ENCODE data around the gene SH3RF2.

The SH3RF2 gene

DNA sequence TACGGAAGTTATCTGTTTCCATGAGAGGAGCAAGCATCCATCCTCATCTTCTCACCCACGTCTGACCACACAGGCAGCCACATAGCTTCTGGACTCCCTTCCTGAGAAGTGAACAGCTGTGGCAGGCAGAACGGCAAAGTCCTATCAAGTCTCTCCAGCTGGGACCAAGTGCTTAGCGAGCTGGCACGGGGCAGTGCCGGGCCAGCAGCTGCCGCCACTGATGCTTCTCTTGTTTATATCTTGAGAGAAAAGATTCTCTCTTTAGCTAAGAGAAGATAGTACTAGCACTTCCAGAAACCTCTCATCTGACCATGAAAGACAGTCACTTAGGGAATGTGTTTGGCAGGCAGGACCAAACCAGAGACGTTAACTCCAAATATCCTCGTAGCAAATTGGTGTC, 131.8 kb downstream of the SH3RF2 start:
- no peak for DNase-seq (ENCODE audit: low spot score)
- in situ Hi-C loops (cut with MboI; ENCODE audit: low sequenced_read_pairs, unreplicated experiment): no loop called here
- TF ChIP-seq, protein P1, sequence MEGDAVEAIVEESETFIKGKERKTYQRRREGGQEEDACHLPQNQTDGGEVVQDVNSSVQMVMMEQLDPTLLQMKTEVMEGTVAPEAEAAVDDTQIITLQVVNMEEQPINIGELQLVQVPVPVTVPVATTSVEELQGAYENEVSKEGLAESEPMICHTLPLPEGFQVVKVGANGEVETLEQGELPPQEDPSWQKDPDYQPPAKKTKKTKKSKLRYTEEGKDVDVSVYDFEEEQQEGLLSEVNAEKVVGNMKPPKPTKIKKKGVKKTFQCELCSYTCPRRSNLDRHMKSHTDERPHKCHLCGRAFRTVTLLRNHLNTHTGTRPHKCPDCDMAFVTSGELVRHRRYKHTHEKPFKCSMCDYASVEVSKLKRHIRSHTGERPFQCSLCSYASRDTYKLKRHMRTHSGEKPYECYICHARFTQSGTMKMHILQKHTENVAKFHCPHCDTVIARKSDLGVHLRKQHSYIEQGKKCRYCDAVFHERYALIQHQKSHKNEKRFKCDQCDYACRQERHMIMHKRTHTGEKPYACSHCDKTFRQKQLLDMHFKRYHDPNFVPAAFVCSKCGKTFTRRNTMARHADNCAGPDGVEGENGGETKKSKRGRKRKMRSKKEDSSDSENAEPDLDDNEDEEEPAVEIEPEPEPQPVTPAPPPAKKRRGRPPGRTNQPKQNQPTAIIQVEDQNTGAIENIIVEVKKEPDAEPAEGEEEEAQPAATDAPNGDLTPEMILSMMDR (IDR thresholded peaks at IDR 0.05; ENCODE audit: borderline replicate concordance, control extremely low read depth, extremely low read depth, insufficient read depth, missing control alignments): no peak

DNA sequence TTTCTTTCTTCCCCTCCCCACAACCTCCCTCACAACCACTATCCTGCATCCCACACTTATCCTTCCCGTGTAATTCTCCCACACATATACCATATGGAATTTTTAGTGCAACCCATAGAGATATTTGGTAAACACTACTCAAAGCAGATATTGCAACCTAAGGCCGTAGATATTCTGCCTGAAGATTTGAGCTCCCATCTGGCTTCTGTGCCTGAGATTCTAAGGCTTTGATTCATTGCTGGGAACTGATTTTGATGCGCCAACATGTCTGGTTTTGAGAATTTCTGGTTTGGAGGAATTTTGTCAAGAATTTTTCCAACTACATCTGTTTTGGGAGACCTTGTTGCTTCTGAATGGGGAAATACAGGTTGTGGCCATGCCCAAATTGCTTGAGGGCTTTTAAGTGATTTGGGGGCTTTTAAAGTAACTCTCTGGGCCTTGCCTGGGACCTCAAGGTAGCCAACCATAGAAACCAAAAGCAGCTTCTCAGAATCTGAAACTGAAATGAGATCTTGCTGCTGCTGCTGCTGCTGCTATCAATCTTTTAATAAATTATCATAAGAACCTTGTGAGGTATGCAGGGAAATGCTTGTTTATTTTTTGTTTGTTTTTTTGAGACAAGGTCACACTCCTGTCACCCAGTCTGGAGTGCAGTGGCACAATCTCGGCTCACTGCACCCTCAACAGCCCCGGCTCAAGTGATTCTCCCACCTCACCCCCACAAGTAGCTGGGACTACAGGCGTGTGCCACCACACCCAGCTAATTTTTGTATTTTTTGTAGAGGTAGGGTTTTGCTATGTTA, 132.8 kb downstream of the SH3RF2 start:
- peak; percentile 34 for DNase-seq (ENCODE audit: low spot score)
- in situ Hi-C loops (cut with MboI; ENCODE audit: low sequenced_read_pairs, unreplicated experiment): no loop called here
- TF ChIP-seq, protein P1 (IDR thresholded peaks at IDR 0.05; ENCODE audit: borderline replicate concordance, control extremely low read depth, extremely low read depth, insufficient read depth, missing control alignments): no peak

DNA sequence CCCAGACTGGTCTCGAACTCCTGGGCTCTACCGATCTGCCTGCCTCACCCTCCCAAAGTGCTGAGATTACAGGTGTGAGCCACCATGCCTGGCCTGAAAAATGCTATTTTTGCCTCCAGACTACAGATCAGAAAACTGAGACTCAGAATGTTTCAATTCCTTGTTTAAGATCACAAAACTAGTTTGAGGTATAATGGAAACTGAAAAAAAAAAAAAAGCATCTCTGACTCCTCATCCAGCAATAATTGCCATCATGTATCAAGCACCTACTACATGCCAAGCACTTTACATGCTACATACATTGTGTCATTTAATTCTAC, 133.4 kb downstream of the SH3RF2 start:
- DNase-seq (ENCODE audit: low spot score): no peak
- in situ Hi-C loops (cut with MboI; ENCODE audit: low sequenced_read_pairs, unreplicated experiment): no loop called here
- TF ChIP-seq, protein P1 (IDR thresholded peaks at IDR 0.05; ENCODE audit: borderline replicate concordance, control extremely low read depth, extremely low read depth, insufficient read depth, missing control alignments): no peak

DNA sequence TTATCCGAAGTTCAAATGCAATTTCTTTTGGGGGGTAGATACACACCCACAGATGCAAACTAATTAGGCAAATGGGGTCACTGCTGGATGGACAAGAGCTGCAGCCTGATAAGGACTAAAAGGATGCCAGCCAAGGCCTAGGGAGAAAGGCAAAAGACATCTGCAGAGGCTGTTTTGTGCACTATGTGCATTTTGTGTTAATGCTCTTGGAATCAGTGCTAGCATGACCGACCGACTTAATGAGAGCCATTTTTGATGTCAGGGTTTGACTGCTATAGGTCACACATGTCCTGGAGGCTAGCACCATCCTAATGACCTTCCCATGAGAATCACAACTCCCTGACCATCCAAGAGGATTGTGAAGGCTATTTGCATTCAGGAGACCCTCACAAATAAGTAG, 134.4 kb downstream of the SH3RF2 start:
- TF ChIP-seq, protein P1 (IDR thresholded peaks at IDR 0.05; ENCODE audit: borderline replicate concordance, control extremely low read depth, extremely low read depth, insufficient read depth, missing control alignments): no peak
- DNase-seq (ENCODE audit: low spot score): no peak
- in situ Hi-C loops (cut with MboI; ENCODE audit: low sequenced_read_pairs, unreplicated experiment): no loop called here

DNA sequence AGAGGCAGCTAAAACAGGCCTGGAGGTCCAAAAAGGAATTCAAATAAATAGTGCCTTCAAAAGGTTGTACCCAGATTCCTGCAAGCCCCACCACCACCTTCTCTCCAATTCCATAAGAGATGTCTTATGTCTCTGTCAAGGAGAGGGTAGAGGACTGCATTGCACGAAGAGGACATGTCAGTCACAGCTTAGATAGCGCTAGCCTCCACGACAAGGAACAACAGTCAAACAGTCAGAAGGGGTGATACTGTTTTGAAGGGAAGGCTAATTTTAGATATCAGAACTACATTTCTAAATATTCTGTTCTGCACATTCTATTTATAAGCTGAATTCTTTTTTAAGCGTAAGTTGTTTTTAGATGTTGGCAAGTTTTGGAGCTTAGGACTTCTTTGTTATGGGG, 134.8 kb downstream of the SH3RF2 start:
- no peak for DNase-seq (ENCODE audit: low spot score)
- in situ Hi-C loops (cut with MboI; ENCODE audit: low sequenced_read_pairs, unreplicated experiment): no loop called here
- TF ChIP-seq, protein P1 (IDR thresholded peaks at IDR 0.05; ENCODE audit: borderline replicate concordance, control extremely low read depth, extremely low read depth, insufficient read depth, missing control alignments): no peak

DNA sequence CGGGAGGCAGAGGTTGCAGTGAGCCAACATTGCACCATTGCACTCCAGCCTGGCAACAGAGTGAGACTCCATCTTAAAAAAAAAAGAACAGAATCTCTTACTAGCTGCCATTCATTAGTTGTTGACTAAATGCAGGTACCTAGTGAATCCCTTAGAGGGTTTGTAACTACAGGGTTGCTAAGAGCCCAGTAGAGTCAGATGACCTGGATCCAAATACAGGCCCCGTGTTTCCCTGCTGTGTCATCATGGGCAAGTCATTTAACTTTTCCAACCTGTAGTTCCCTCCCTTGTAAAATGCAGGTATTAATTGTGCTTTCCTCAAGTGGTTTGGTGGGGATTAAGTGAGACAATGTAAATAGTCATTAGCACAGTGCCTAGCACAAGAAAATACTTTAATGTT, 136.2 kb downstream of the SH3RF2 start:
- in situ Hi-C loops (cut with MboI; ENCODE audit: low sequenced_read_pairs, unreplicated experiment): no loop called here
- no peak for DNase-seq (ENCODE audit: low spot score)
- TF ChIP-seq, protein P1 (IDR thresholded peaks at IDR 0.05; ENCODE audit: borderline replicate concordance, control extremely low read depth, extremely low read depth, insufficient read depth, missing control alignments): no peak

Measured in GM13976 (cell line).